ENCODE data around the gene KLHL2.
"Not testable (repeated sequence)": the region's sequence is repeated elsewhere in the genome, so short reads cannot be mapped to it uniquely, and the experiment has no call there.

KLHL2 gene

DNA sequence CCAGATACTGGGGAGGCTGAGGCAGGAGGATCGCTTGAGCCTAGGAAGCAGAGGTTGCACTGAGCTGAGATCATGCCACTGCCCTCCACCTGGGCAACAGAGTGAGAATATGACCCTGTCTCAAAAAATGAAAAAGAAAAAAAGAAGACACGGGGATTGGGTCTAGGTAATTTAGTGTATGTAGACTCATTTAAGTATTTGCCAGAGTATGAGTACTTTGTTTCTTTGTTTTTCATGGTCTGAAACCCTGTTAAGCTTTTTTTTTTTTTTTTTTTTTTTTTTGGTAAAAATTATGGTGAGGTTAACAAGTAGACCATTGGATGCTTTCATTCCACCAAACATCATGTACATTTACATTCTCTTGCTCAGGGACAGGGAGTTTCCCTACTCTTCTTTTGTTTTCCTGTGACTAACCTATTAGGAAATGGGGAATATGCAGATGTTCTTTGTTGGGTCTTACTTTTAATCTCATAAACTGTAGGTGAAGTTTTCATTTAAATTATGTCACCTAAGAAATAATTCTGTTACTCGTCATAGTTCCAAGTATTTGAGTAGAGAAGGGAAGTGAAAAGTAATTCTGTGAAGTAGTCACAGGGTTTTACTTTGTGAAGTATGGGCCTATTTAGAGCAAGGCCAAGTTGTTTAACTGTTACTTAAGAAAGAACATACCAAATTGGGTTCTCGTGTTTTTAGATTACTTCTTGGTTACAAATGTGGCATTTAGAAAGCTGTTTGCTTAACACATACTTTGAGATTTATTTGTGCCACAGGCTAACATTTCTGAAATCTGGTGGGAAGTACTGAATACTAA, 25.5 kb downstream of the KLHL2 start:
- peak; percentile 18 for DNase-seq (ENCODE audit: low read depth)

DNA sequence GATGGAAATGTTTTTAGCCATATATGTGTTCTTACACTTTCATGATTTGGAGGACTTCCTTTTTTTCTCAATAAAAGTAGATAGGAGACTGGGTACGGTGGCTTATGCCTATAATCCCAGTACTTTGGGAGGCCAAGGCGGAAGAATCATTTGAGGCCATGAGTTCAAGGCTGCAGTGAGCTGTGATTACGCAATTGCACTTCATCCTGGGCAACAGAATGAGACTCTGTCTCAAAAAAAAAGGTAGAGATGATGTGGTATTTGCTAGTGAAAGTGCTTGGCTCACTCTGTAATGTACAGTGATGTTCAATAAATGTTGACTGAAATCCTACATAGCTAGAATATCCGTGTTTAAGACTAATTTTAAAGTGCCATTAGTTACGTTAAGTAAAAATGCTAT, 27.4 kb downstream of the KLHL2 start:
- no peak for DNase-seq (ENCODE audit: low read depth)

DNA sequence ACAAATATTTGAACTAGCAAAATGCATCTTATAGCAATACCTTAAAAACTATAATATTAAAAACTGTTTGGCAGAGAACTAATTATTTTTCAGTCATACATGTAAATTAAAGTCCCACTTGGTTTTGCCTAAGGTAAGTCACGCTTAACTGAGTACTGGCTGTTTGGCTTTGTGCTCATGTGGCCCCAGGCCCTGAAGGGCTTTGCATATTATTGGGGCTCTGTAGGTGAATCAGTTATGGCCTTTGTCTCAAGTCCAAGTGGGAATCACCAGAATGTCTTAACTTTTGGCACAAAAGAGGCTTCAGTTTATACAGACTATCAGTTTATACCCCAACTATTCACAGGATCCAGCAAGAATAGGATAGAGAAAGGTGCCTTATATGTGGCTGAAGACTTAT, 29.5 kb downstream of the KLHL2 start:
- not testable (repeated sequence) for DNase-seq (ENCODE audit: low read depth)

DNA sequence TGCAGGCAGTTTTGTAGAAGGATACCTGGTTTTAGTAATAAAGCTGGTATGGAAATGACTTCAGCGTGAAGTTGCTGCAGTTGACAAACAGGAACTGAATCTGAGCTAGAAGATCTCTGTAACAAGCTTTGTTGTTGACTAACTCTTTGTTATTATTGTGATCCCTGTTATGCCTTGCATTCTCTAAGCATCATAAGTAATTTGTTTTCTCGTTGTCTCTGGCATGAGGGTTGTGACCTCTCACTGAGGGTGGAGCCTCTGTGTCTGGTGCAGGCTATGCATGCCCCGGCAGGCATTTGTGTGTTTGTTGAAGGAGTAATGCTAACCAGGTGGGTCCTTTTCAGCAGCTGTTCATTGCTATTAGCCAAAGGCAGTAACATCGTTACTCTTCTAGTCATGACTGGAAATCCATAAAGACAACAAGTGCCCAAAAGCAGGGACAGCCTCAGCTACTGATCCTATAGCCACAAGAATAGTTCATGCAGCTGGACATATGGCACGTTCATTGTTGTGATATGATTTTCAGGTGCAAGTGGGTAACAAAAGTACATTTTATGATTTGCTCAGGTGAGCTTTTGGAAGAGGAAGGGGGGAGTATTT, 30.8 kb downstream of the KLHL2 start:
- DNase-seq (ENCODE audit: low read depth): not testable (repeated sequence)

DNA sequence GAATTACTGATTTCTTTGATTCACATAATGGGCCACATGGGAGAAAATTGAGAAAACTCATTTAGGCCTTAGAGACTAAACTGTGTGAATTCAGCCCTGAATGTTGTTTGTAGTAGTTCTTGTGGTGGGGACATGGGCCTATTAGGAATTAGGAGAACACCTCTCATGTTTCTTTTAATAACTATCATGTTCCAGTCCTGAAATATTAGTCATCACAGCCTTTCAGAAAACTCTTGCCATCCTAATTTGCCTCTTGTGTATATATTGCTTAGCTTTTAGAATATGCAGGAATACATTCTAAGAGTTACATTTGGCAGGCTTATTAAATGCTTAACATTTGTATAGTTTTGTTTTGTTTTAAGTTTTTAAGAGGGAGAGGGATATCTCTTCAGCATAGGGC, 33.4 kb downstream of the KLHL2 start:
- DNase-seq (ENCODE audit: low read depth): peak; percentile 4

DNA sequence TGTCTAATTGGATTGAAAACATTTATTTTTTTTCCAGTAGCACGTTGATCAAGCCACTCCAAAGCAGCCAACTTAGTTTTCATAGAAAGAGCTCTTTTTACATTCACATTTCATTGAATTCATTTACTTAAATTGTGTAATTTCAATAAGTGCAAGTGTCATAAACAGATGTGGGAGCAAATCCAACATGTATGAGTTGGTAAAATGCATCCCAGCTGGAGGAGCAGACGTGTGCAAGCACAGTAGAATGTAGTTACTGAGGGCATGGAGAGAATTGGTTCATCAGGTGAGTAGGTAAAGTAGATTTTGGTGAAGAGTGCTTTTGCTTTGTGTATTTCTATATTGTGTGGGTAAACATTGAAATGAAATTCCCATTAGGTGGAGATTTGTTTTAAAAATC, 36.8 kb downstream of the KLHL2 start:
- not testable (repeated sequence) for DNase-seq (ENCODE audit: low read depth)

DNA sequence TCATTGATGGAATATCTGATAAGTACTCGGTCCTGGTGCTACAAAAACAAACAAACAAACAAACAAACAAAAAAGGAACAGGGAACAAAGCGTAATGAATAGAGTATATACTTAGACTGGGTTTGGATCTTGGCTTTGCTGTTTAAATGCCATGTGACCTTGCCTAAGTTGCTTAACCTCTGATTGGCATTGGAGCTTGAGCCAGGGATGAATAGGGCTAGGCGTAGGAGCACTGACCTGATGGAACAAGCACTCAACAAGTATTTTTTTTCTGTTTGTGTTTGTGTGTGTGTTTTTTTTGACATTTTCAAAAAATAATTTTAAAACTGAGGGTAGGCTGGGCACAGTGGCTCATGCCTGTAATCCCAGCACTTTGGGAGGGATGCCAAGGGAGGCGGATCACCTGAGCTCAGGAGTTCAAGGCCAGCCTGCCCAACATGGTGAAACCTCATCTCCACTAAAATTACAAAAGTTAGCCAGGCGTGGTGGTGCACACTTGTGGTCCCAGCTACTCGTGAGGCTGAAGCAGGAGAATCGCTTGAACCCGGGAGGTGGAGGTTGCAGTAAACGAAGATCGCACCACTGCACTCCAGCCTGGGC, 37.3 kb downstream of the KLHL2 start:
- DNase-seq (ENCODE audit: low read depth): not testable (repeated sequence)

DNA sequence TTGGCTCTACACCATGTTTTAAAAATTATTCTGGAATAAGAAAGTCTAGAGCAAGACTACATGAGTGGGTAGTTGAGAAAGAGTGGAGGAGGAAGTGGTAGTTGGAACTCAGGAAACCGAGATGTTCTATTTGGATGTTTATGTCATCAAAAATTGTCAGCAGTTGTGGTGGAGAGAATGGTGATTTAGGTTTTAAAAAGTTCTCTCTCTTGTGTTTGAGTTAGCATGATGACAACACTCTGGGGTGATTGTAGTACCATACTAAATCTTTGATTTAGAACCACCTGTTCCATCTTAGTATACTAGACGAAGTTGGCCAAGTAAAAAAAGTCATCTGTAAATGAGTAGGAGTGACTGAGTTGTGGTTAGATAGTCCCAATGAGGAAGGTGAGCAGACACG, 40.7 kb downstream of the KLHL2 start:
- no peak for DNase-seq (ENCODE audit: low read depth)

DNA sequence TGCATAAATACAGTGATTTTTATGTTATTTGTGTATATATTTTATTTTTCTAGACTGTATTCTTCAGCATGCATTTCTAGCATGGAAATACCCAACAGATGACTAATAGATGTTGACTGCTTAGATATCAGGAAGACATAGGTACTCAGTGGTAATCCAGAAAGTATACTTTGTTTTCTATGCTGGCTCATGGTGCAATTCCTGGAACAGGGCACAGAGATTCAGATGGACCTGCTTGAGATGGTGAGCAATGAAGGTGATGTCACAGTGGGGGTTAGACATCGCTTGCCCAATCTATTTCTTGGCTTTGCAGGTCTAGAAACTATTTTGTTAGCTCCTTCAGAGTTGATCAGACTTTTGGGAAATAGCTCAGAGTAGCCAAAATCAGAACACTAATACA, 41.5 kb downstream of the KLHL2 start:
- not testable (repeated sequence) for DNase-seq (ENCODE audit: low read depth)

DNA sequence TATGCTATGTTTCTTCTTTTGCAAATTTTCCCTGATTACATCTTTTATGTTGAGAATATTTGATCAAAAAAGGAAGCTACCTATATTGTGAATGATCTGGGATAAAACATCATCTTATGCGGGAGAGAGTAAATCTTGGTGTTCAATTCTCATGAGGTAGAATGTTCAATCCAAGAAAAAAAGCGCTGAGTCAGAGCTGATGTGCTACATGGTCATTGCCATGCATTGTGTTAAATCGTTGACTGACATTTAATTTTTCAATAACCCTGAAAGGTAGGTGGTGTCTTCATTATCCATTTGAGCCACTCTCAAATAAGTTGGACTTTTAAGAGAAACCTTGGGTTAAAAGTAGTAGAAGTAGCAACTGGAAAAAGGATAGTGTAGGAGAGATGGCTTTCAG, 47.4 kb downstream of the KLHL2 start:
- DNase-seq (ENCODE audit: low read depth): not testable (repeated sequence)

DNA sequence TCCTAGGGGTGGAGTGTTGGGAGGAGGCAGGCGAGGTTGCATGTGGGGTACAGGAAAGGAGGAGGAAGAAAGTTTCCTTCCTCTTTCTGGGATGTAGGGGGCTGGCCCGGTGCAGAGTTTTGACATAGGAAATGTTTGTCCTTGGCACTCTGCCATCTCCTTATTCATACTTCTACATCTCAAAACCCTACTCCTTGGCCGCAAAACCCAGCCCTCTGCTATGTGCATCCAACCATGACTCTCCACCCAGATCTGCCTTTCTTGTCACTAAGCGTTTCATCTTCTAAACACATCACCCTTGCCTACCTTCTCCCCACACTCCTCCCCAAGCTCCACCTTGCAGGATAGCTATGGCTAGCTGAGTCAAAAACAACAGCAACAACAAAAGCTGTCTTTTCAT, 48.1 kb downstream of the KLHL2 start:
- peak; percentile 11 for DNase-seq (ENCODE audit: low read depth)

DNA sequence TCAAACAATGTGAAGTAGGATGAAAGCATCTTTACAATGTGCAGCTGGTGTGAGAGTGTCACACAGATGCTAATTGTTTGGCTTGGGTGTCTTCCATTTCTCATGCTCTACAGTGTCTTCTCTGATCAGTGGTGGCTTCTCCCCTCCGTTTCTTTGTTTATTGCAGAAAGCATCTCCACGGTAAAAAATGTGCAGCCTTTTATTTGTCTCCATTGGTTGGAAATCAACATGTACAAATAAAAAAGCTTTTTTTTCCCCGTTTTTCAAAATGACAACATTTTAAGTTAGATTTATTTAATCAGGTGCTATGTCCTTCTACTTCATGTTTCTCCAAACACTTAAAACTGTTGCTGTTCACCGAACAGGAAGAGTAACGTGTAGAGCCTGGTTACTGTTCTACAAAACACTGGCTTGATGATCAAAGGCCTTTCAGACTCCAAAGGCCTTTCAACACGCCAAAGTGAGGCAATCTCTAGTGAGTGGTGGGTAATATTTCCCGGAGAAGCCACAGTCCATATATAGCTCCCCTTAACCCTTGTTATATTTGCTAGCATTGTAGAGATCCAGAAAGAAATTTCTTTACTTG, 48.8 kb downstream of the KLHL2 start:
- DNase-seq (ENCODE audit: low read depth): not testable (repeated sequence)

DNA sequence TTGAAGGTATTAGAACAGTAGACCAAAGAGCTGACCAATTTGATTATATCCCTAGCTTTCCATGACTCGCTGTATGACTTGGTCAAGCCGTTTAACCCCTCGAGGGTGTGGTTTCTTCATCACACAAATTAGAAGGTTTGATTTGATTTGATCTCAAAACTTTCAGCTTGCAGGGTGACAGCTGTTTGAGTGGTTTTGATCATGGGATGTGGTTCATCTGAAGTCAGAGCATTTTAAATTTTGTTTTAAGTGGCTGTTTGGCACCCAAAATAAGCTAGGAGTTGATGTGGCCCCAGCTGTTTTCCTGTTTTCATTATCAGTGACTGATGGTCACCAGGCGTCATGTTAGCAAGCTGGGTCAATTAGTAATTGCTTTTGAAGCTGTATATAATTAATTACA, 52.4 kb downstream of the KLHL2 start:
- DNase-seq (ENCODE audit: low read depth): not testable (repeated sequence)

DNA sequence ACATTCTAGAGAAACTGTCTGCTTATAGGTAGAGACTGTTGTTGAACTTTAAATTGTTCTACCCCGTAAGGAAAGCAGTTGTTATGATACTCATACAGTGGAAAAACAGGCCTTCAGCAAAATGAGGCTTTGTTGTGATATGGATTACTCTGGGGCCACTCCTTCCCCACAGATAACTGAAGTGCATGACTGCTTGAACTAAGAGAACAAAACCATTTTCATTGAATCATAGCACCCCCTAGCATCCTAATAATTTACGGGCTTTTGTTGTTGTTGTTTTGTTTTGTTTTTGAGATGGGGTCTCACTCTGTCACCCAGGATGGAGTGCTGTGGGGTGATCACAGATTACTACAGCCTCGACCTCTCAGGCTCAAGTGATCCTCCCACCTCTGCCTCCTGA, 54.9 kb downstream of the KLHL2 start:
- DNase-seq (ENCODE audit: low read depth): not testable (repeated sequence)

DNA sequence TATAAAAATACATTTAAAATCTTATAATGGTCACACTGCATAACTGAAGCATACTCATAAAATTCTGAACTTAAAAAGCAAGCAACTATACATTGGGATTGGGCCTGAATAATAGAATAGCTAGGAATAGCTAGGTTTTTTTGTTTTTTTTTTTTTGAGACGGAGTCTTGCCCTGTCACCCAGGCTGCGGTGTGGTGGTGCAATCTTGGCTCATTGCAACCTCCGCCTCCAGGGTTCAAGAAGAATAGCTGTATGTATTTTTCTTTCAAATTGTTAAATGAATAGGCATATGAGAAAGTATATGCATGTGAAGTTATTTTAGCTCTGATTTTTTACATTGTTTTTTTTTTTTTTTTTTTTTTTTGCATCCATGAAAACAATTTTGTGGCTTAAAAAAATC, 56.1 kb downstream of the KLHL2 start:
- not testable (repeated sequence) for DNase-seq (ENCODE audit: low read depth)

DNA sequence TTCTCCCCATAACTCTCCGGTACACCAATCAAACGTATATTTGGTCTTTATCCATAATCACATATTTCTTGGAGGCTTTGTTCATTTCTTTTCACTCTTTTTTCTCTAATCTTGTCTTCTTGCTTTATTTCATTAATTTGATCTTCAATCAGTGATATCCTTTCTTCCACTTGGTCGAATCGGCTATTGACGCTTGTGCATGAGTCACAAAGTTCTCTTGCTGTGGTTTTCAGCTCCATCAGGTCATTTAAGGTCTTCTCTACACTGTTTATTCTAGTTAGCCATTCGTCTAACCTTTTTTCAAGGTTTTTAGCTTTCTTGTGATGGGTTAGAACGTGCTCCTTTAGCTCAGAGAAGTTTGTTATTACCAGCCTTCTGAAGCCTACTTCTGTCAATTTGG, 62.6 kb downstream of the KLHL2 start:
- not testable (repeated sequence) for DNase-seq (ENCODE audit: low read depth)

DNA sequence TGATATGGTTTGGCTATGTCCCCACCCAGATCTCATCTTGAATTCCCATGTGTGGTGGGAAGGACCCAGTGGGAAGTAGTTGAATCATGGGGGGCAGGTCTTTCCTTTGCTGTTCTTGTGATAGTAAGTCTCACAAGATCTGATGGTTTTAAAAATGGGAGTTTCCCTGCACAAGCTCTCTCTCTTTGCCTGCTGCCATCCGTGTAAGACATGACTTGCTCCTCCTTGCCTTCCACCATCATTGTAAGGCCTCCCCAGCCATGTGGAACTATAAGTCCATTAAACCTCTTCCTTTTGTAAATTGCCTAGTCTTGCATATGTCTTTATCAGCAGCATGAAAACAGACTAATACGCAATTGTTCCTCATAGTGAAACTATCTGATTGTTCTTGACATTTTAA, 66.1 kb downstream of the KLHL2 start:
- DNase-seq (ENCODE audit: low read depth): not testable (repeated sequence)

DNA sequence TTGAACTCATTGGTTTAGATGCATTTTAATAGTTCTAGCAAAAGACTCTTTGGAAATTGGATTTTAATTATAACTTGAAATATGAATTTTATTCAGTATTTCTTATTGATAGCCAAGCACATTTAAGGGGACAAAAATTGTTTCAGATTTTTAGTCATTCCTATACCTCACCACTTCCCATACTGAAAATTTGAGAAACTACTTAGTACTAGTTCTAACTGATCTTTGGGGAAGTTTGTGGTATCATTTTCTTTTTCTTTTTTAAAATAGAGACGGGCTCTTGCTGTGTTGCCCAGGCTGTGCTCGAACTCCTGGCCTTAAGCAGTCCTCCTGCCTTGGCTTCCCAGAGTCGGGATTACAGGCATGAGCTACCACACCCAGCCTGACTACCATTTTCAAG, 68.0 kb downstream of the KLHL2 start:
- not testable (repeated sequence) for DNase-seq (ENCODE audit: low read depth)

DNA sequence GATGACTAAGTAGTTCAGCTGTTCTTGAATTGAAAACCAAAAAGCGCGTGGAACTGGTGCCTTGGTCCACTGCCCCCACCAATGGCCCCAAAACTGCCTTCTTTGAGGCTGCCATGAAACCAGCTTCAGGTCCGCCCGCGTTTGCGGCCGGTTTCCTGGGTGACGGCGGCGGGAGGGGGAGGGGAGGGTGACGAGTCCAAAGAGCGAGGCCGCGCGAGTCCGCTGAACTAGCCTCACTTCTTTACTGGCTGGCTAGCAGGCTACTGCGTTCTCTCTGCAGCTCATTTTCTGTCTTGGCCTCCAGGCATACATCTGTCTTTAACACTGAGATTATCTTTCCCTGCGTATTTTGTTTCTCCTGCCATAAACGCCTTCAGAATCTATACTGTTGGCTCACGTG, 72.2 kb downstream of the KLHL2 start:
- DNase-seq (ENCODE audit: low read depth): not testable (repeated sequence)

DNA sequence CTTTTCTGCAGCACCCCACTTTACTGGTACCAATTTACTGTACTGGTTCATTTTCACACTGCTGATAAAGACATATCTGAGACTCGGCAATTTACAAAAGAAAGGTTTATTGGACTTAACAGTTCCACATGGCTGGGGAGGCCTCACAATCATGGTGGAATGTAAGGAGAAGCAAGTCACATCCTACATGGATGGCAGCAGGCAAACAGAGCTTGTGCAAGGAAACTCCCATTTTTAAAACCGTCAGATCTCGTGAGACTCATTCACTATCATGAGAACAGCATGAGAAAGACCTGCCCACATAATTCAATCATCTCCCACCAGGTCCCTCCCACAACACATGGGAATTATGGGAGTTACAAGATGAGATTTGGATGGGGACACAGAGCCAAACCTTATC, 77.3 kb downstream of the KLHL2 start:
- DNase-seq (ENCODE audit: low read depth): not testable (repeated sequence)

DNA sequence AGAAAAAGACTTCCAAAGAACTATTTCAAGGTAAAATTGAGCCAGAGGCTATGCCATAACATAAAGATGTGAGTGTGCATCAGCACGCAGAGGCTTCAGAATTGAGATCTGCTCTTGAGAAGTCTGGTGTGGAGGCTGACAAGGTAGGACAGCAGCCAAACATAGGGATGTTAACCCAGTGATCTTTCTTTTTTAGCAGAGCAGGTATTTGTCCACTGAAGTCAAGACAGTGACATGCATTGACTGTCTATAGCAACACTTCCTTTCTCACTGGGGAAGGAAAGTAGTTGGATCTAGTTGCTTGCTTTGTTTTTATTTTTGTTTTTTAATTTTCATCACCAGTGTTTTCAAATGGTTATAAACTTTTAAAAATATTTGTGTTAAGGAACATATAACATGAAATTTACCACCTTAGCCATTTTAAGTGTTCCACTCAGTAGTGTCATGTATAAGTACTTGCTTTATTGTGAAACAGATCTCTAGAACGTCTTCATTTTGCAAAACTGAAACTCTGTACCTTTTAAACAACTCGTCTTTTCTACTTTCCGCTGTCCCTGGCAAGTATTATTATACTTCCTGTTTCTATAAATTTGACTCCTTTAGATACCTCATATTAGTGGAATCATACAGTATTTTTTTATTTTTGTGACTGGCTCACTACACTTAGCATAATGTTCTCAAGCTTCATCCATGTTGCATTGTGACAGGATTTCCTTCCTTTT, 79.4 kb downstream of the KLHL2 start:
- DNase-seq (ENCODE audit: low read depth): not testable (repeated sequence)

DNA sequence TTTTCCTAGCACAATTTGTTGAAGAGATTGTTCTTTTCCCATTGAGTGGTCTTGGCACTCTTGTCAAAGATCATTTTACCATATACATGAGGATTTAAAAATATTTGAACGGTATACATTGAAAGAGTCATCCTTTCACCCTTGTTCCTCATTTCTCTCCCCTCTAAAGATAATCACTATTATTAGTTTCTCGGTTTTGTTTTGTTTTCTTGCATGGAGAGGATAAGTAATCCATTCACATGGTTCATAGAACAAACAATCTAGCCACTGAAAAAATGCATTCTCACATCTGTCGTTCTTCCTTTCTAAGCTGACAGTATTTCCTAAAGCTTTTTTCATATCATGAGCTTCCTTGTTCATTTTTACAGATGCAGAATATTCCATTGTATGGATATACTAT, 80.9 kb downstream of the KLHL2 start:
- DNase-seq (ENCODE audit: low read depth): no peak

Measured in EH (cell line).